ENCODE data around the gene ELOVL2.
"Not testable (repeated sequence)": the region's sequence is repeated elsewhere in the genome, so short reads cannot be mapped to it uniquely, and the experiment has no call there.

The ELOVL2 gene, protein sequence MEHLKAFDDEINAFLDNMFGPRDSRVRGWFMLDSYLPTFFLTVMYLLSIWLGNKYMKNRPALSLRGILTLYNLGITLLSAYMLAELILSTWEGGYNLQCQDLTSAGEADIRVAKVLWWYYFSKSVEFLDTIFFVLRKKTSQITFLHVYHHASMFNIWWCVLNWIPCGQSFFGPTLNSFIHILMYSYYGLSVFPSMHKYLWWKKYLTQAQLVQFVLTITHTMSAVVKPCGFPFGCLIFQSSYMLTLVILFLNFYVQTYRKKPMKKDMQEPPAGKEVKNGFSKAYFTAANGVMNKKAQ

DNA sequence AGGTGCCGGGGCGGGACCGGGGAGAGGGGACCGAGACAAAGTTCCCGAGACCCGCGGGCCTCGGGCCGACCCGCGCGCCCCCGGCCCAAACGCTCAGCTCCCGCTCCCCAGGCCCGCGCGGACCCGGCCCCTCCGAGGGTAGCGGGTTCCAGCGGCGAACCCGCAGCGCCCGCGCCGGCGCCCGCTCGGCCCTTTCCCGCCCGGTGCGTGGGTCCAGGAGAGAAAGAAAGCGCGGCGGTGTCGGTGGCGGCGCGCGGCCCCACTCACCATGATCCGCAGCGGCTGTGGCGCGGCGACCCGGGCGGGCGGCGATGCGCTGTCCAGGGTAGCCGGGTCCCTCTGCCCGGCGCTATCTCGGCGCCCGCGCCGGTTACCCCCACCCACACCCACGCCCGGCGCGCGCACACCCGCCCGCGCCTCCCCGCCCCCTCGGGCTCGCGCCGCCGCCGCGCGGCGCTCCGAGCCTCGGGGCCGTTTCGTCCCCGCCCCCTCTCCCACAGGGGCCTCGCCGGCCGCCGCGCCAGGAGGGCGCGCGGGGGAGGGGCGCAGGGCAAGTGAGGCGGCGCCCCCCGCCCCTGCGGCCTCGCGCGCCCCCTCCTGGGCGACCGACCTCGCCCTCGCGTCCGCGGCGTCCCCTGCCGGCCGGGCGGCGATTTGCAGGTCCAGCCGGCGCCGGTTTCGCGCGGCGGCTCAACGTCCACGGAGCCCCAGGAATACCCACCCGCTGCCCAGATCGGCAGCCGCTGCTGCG, at the start of gene ELOVL2:
Gene ELOVL2 (minus strand): TSS at position 345 of the 751 bp plus-strand sequence. CDS start 75 bp downstream, at position 270.
- peak; percentile 24 to 32 for DNase-seq

DNA sequence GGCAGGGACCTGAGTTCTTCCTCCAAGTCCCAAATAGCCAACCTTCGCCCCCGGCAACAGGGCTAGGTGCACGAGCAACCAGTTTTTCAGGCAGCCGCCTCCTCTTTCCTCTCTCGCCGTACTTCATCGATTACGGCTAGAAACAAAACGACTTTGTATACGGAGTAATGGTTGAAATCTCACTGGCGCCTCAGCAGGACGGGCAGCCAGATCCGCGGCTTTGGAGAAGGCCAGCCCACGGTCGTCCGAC, 49.2 kb upstream of the ELOVL2 start:
- DNase-seq: peak in 1 of 2 experiments; percentile 79

DNA sequence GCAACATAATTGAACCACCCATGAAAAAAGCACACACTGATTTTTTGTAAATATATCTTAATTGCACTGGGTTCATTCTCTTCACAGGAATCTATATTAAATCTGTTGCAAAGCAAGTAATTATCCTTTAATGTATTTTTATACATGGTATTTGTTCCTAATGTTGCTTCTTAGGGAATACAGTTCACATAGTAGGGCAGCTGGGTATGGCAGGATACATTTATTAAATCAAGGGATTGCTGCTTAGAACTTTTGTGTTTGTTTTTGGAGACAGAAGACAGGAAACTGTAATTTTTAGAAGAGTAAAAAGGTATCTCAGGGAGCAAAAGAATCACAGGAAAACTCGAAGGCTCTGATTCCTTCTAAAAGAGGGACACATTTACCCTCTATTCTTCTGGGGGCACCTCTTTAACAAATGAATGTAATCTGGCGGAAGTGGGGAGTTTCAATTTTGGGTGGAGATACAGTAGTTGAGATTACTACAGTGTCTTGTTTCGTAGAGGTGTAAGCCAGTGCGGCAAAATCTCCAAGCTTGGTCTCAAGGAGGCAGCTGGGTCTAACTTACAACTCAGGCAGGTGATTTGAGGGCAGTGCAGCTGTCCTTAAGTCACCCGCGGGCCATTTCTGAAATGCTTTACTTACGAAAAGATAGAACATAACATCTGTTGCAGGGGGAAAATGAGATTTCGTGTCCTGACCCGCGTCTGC, 48.7 kb upstream of the ELOVL2 start:
- DNase-seq: peak in 1 of 2 experiments; percentile 74

DNA sequence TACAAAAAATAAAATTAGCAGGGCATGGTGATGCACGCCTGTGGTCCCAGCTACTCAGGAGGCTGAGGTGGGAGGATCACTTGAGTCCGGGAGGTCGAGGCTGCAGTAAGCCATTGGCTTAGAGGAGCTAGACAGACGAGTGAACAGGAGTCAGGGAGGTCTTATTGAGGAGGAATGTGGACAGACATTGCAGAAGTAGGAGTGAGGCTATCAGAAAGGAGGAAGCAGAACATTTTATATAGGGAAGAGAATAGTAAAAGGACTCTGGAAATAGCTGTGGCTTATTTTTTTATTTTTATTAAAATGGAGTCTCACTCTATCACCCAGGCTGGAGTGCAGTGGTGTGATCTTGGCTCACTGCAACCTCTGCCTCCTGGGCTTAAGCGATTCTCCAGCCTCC, 47.0 kb upstream of the ELOVL2 start:
- peak in 1 of 2 experiments; percentile 6 for DNase-seq

DNA sequence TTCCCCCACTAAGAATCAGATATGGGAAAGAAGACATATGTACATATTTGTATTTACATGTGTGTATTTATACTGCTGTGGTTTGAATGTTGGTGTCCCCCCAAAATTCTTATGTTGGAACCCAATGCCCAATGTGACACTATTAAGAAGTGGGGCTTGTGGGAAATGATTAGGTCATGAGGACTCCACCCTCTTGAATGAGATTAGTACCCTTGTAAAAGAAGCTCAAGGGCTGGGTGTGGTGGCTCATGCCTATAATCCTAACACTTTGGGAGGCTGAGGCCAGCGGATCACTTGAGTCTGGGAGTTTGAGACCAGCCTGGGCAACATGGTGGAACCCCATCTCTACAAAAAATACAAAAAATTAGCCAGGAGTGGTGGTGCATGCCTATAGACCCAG, 45.6 kb upstream of the ELOVL2 start:
- DNase-seq: no peak

DNA sequence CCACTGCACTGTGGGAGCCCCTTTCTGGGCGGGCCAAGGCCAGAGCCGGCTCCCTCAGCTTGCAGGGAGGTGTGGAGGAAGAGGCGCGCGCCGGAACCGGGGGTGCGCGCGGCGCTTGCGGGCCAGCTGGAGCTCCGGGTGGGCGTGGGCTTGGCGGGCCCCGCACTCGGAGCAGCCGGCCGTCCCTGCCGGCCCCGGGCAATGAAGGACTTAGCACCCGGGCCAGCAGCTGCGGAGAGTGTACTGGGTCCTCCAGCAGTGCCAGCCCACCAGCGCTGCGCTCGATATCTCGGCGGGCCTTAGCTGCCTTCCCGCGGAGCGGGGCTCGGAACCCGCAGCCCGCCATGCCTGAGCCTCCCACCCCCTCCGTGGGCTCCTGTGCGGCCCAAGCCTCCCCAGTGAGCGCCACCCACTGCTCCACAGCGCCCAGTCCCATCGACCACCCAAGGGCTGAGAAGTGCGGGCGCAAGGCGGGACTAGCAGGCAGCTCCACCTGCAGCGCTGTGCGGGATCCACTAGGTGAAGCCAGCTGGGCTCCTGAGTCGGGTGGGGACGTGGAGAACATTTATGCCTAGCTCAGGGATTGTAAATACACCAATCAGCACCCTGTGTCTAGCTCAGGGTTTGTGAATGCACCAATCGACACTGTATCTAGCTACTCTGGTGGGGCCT, 43.2 kb upstream of the ELOVL2 start:
- not testable (repeated sequence) for DNase-seq

DNA sequence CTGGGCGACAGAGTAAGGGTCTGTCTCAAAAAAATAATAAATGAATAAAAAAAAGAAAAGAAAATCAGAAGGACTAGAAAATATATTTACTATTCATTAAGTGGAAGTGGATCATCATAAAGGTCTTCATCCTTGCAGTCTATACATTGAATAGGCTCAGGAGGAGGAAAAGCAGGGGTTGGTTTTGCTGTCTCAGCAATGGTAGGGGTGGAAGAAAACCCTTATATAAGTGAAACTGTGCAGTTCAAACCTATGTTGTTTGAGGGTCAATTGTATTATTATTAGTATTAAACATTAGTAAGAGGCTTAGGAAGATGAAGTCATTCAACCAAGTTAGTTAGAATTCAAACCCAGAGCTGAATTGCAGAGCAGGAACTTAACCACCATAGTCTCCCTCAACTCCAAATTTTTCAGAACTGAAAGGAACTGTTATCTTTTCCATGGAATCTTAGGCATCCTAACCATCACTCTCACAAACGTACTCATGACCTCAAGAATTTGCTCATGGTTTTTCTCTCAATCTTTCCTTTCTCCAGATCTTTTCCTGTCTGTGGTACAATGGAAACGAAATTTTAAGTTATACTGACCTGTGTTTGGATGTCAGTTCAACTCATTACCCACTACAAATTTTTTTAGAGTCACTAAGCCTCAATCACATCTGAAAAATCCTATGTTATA, 41.8 kb upstream of the ELOVL2 start:
- no peak for DNase-seq

DNA sequence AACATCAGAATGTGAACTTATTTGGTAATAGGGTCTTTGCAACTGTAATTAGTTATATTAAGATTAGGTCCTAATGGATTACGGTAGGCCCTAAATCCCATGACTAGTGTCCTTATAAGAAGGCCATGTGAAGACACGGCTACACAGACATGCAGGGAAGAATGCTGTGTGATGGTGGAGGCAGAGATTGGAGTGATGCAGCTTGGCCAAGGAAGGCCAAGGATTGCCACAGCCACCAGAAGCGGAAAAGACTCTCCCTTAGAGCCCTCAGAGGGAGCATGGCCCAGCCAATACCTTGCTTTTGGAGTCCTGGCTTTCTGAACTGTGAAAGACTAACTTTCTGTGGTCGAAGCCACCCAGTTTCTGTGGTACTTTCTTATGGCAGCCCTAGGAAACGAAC, 39.9 kb upstream of the ELOVL2 start:
- no peak for DNase-seq

DNA sequence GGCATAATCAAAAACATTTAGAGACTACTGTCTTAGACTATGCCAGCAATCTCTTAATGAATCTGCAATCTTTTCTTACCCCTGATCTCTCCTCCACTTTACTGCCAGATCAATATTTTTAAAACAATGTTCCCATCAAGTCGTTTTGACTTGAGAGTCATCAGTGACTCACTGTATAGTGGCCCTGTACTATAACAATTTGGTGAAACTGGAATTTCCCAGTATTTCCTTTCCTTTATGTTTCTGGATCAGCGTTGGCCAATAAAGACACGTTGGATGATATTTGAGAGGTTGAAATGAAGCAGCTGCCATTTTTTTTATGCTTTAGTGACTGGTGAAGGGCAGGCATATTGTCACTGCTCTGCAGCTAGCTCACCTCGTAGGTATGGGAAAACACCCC, 39.4 kb upstream of the ELOVL2 start:
- DNase-seq: no peak

DNA sequence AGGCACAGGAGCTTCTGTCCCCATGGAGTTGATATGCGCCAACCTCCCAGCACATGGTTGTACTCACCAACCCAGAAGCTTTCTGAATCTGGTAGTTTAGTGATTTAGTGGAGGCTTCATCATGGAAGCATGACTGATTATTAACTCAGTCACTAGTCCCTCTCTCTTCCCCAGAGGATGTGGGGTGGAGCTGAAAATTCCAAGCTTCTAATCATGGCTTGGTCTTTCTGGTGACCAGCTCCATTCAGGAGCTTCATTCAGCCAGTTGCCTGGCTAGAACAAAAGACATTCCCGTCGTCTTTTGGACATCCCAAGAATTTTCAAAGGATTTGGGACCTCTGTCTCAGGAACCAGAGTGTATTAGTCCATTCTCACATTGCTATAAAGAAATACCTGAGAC, 36.2 kb upstream of the ELOVL2 start:
- no peak for DNase-seq

DNA sequence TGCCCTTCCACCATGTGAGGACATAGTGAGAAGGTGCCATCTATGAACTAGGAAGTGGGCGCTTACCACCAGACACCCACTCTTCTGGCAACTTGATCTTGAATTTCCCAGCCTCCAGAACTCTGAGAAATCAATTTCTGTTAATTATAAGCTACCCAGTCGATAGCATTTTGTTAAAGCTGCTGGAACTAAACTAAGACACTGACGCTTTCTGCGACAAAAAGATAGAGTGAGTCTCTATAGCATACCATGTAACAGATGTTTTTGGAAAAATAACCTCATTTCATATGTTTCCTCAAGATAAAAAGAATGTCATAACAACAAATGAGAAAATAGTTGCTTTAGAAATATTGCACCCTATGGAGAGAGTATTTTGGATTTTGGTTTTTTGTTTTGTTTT, 34.2 kb upstream of the ELOVL2 start:
- no peak for DNase-seq

DNA sequence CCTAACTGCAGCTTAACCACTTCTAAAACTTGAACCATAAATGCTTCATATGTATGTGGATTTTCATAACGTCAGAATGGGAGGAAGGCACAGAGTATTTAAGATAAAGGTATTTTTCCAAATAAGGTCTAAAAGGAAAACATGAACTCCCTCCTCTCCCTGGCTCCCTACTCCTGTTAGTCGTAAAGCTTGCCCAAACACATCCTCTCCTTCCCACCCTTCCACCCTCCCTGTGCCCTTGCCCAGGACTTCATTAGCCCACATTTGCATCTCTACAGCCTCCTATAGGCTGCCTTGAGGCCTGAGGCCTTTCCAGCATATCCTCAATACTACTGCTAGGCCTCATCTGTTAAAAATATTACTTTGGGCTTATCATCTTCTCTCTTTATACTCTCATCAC, 32.4 kb upstream of the ELOVL2 start:
- DNase-seq: no peak

DNA sequence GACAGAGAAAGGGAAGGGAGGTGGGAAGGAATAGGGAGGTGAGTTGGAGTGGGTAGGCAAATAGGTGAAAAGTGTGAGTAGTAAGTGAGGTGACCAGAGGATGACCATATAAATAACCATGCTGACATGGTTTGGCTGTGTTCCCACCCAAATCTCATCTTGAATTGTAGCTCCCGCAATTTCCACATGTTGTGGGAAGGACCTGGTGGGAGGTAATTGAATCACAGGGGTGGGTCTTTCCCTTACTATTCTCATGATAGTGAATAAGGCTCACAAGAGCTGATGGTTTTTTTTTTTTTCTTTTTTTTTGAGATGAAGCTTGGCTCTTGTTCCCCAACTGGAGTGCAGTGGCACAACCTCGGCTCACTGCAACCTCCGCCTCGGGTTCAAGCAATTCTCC, 28.0 kb upstream of the ELOVL2 start:
- DNase-seq: no peak

DNA sequence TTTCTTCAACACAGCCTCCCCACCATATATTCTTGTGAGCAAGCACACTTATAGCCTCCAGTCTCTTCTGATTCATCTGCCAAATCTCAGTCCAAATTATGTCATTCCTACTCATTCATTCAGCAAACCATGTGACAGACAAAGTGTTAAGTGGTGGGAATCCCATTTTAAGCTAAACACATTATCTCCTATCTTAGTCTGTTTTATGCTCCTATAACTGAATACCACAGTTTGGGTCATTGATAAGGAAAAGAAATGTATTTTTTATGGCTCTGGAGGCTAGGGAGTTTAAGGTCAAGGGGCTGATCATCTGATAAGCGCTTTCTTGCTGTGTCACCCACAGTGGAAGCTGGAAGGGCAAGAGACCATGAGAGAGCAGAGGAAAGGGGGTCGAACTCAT, 25.7 kb upstream of the ELOVL2 start:
- DNase-seq: no peak

DNA sequence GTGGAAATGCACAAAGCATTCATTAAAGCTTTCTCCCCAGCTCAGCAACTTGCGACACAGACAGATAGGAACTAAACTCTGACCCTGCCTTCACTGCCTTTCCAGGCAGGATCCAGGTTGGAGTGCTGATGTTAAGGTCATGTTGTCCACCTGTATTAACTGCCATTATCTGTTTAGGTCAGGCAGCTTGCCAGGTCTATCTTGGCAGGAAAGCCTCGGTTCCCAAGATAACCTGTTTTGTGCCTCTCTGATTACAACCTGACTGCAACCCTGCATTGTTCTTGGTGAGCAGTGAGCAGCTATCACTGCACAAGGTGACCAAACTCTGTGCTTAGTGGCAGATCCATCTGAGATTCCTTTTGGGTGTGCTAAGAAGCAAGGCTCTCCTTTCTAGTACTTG, 23.2 kb upstream of the ELOVL2 start:
- DNase-seq: no peak

DNA sequence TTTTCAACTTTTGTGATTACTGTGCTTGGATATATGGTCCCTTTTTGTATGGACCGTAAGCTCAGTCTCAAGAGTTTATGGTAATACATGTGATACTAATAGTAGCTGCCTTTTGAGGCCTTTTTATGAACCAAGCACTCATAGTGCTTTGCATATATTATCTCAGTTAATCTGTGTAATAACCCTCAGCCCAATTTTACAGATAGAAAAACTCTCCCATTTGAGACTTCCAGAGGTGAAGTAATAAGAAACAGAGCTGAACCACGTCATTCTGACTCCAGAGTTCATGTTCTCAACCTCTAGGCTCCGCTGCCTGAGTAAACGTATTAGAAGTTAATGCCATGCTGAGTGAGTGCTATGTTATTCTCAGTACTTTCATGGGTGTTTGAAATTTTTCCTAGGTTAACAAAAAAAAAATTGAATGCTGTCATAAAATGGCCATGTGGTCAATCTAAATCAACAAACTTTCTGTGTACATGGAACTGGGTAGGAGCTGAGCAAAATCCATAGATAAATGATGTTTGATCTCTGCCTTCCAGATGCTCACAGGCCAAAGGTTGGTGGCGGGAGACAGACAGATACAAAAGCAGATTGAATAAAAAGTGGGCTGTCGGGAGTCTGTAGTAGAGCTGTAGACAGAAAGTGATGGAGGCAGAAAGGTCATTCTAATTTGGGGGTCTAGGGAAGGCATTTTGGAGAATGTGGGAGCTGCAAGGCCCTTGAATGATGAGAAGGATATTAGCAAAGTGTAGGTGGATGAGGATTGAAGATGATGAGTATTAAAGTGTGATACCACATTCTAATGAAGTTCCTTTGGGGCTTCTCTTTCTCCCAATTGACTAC, 22.6 kb upstream of the ELOVL2 start:
- DNase-seq: no peak

DNA sequence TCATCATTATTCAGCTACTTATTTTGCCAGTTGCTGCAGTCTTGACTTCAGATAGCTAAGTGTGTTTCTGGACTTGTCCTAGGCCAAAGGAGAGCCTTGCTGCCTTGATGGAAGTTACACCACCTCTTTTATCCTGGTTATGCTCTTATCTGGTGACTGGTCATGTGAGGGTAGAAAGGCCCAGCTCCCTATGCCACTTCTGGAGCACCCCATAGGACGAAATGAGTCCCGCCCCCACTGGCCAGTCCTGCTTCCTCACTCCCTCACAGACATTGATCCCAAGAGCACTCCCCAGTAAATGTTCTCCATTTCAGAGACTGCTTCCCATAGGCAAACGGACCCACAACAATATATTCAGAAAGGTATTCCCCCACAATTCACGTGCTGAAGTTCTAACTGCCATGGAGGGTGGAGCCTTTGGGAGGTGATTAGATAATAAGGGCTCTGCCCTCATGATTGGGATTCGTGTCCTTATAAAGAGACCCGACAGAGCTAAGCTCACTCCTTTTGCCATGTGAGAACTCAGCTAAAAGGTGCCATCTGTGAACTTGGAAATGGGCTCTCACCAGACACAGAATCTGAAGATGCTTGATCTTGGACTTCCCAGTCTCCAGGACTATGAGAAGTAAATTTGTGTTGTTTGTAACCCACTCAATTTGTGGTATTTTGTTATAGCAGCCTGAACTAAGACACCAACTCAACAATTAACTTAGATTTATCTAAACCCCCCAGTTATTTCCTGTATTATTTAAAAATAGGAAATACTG, 21.5 kb upstream of the ELOVL2 start:
- no peak for DNase-seq

DNA sequence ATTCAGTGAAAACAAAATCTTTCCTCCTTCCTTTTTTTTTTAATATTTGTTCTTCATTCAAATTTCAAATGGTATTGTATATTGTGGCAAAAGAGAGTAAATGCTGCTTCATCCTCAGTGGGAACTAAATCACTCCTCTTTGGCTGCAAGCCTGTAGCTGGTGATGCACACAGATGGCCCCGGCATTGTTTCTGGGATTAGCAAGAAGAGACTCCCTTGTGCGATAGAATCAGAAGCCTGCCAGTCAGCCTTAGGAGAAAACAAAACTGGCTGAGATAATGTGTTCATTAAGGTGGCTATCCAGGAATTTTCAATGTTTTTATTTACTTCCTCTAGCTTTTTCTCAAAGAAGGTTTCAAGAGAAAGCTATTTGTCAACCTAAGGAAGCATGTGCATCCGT, 20.7 kb upstream of the ELOVL2 start:
- DNase-seq: no peak

DNA sequence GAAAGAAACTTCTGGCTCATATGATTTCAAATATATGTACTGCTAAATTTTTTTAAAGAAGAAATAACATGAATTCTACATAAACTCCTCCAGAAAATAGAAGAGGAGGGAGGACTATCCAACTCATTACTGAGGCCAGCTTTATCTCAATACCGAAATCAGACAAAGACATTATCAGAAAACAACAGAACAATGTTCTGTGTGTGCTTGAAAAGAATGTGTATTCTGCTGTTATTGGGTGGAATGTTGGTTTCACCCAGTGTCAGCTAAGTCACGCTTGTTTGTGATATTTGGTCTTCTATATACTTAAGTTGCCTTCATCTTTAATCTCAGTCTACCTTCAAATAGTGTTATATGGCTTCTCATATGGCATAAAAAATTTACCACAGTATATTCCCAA, 18.6 kb upstream of the ELOVL2 start:
- DNase-seq: no peak

DNA sequence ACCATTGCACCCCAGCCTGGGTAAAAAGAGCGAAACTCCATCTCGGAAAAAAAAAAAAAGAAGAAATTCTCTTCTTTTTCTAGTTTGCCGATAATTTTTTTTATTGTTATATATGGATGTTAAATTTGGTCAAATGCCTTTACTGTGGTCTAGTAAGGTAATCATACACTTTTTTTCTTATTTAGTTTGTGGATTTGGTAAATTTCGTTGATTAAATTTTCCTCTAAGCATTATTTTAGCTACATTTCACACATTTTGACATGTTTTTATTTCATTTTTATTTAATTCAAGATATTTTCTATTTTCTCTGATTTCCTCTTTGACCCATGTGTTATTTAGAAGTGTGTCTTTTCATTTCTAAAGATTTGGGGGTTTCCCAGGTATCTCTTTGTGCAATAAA, 18.0 kb upstream of the ELOVL2 start:
- no peak for DNase-seq

DNA sequence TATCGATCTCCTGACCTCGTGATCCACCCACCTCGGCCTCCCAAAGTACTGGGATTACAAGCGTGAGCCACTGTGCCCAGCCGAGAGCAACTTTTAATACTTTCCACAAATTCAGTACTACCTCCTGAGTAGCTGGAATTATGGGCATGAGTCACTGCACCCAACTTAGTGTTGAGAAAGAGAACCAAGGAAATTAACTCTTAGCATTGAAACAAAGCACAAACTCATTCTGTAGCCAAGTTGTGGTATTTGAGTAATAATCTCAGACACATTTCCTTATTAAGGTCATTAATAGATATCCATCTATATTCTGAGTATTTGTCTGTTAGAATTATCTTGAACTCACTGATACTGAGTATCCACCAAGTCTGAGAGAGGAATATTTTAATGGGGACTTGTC, 14.3 kb upstream of the ELOVL2 start:
- DNase-seq: no peak
